Measurements from ENCODE around the gene C12orf50. TPM values are rescaled to one million over a fixed set of nuclear protein-coding genes. Genes with fewer than 3 reads are reported as not detected.

C12orf50 gene
- total and polyA plus RNA-seq, 11 donors, result 0.06 to 0.10 (median 0.08) TPM; not detected in 8

DNA sequence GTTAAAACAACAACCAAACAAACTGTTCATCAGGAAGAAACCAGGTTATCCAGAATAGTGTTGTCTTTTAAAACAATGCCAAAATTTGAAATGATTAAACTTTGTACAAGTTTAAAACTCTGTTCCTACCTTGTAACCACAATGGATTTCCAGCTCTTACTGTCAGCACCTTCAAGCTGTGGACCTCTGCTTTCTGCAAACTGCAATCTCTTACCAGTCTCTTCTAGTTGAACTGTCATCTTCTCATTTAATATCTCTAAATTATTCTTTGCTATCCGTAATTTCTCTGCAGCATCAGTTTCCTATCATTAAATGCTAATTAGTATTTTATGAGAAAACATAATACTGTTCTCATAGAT is 29.5 kb upstream of the C12orf50 start:
- no peak for TF ChIP-seq CTCF (IDR thresholded peaks at IDR 0.05)
- no peak for TF ChIP-seq POLR2A (IDR thresholded peaks at IDR 0.05)
- Histone ChIP-seq H3K27me3 (no peaks in the 10 kb centered on the region), H3K4me1 (peaks cover 0 to 4% (median 0%) of the 10 kb centered on the region in 12 donors), H3K4me3 (no peak overlapping the region), H3K9me3 (no peaks in the 10 kb centered on the region), H3K36me3 (peaks cover 0 to 85% (median 43%) of the 10 kb centered on the region in 9 donors), H3K27ac (peak overlapping the region in 7 of 12 donors; percentile 2 to 60 (median 36))
- intact Hi-C loops (cut with DNase I), result no loop called here
- 47 to 66% (median 59%) methylated on average over 1 of the region's 1 CpG for WGBS, 4 donors
- ATAC-seq (peak; percentile 48 to 73 (median 54)), DNase-seq (no peak)

- DNase-seq (peak; percentile 16 to 82 (median 56)), ATAC-seq (peak; percentile 99 to 100 (median 100))
- 66 to 74% (median 72%) methylated on average over 4 of the region's 4 CpGs for WGBS, 4 donors
- no peaks in the 10 kb centered on the region for H3K9me3 ChIP-seq
- H3K4me1 ChIP-seq, result peaks cover 0 to 4% (median 0%) of the 10 kb centered on the region in 12 donors
- H3K4me3 ChIP-seq, result no peak overlapping the region
- no peaks in the 10 kb centered on the region for H3K27me3 ChIP-seq
- intact Hi-C loops (cut with DNase I), result no loop called here
- peaks cover 0 to 85% (median 48%) of the 10 kb centered on the region in 9 donors for H3K36me3 ChIP-seq
- no peak for TF ChIP-seq POLR2A (IDR thresholded peaks at IDR 0.05)
- peak overlapping the region in 7 of 12 donors; percentile 2 to 60 (median 36) for H3K27ac ChIP-seq
These were observed 29.0 kb upstream of the C12orf50 start for GRCh38 chr12:88057994-88058718.

GRCh38 chr12:88056571-88056970 is 27.4 kb upstream of the C12orf50 start:
- DNase-seq, result no peak
- ATAC-seq, result no peak
- peaks cover 0 to 85% (median 50%) of the 10 kb centered on the region in 9 donors for H3K36me3 ChIP-seq
- no peak overlapping the region for H3K27ac ChIP-seq
- intact Hi-C loops (cut with DNase I), result no loop called here
- H3K4me1 ChIP-seq, result peaks cover 0 to 4% (median 0%) of the 10 kb centered on the region in 12 donors
- no peaks in the 10 kb centered on the region for H3K27me3 ChIP-seq
- no peak for TF ChIP-seq CTCF (IDR thresholded peaks at IDR 0.05)
- TF ChIP-seq POLR2A (IDR thresholded peaks at IDR 0.05), result no peak
- H3K9me3 ChIP-seq, result no peaks in the 10 kb centered on the region
- WGBS, 4 donors, result 80 to 93% (median 92%) methylated on average over 2 of the region's 2 CpGs
- H3K4me3 ChIP-seq, result no peak overlapping the region

GRCh38 chr12:88052686-88053085 is 23.5 kb upstream of the C12orf50 start:
- no peak for TF ChIP-seq POLR2A (IDR thresholded peaks at IDR 0.05)
- TF ChIP-seq CTCF (IDR thresholded peaks at IDR 0.05), result peak in 8 of 12 donors; percentile 24 to 46 (median 32)

More at GRCh38 chr12:88052686-88053085, 23.5 kb upstream of the C12orf50 start:
- Histone ChIP-seq H3K9me3 (no peaks in the 10 kb centered on the region), H3K27ac (no peak overlapping the region), H3K27me3 (no peaks in the 10 kb centered on the region), H3K4me1 (peaks cover 0 to under 1% (median 0%) of the 10 kb centered on the region in 12 donors), H3K36me3 (peaks cover 3 to 92% (median 69%) of the 10 kb centered on the region in 9 donors), H3K4me3 (no peak overlapping the region)
- peak in 2 of 4 donors; percentile 46 to 63 for ATAC-seq
- DNase-seq, result no peak
- intact Hi-C loops (cut with DNase I), result no loop called here
- 93 to 96% (median 94%) methylated on average over 1 of the region's 1 CpG for WGBS, 4 donors
